Middle frontal gyrus (tissue), 1 donor: Measurements from ENCODE around the gene FGD1.

ENCODE experiments used
- DNase-seq: peaks from one replicate; pipeline ENCODE4 v3.0.0-alpha.2; 2015; ENCODE audit warnings: low spot score; ENCODE audit errors: extremely low spot score

The FGD1 gene

DNA sequence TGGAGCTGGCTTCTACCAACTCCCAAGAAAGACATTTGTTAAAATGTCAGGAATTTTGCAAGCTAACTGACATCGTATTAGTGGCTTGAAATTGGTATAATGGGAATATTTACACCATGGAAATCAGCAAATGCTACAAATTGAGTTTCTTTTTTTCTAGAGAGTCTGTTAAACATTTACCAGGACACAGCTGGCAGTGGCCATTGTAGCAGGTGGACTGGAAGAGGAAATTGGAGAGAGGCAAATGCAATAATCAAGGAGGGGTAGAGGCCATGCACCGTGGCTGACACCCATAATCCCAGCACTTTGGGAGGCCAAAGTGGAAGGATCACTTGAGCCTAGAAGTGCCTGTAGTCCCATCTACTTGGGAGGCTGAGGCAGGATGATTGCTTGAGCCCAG is 88.8 kb downstream of the FGD1 start:
- DNase-seq, result no peak

- DNase-seq, result no peak
These were observed 98.9 kb downstream of the FGD1 start for GRCh38 chrX:54397113-54397512.
